ENCODE data around the gene FNDC1.

Gene FNDC1

GRCh38 chr6:159229651-159230051 is 60.5 kb downstream of the FNDC1 start:
- H3K27me3 ChIP-seq (ENCODE audit: control insufficient read depth in 1 of 2, insufficient read depth in 2 of 2, low read length in 2 of 2) = peaks cover 5 to 8% of the 10 kb centered on the region in 2 donors
- no peaks in the 10 kb centered on the region for H3K36me3 ChIP-seq (ENCODE audit: control insufficient read depth in 2 of 2, insufficient read depth in 2 of 2, low read length in 2 of 2)
- H3K4me3 ChIP-seq (ENCODE audit: low read length in 2 of 2) = no peak overlapping the region
- H3K9ac ChIP-seq (ENCODE audit: low read length in 2 of 2) = no peak overlapping the region
- H3K4me1 ChIP-seq (ENCODE audit: control insufficient read depth, insufficient read depth, low read length) = no peaks in the 10 kb centered on the region
- no peaks in the 10 kb centered on the region for H3K9me3 ChIP-seq (ENCODE audit: control insufficient read depth in 2 of 2, low read length in 2 of 2)
- H3K27ac ChIP-seq (ENCODE audit: low read length) = no peak overlapping the region

- Histone ChIP-seq H3K4me3 (ENCODE audit: low read length in 2 of 2) (no peak overlapping the region), H3K27me3 (ENCODE audit: control insufficient read depth in 1 of 2, insufficient read depth in 2 of 2, low read length in 2 of 2) (peaks cover 8 to 13% of the 10 kb centered on the region in 2 donors), H3K9me3 (ENCODE audit: control insufficient read depth in 2 of 2, low read length in 2 of 2) (no peaks in the 10 kb centered on the region), H3K4me1 (ENCODE audit: control insufficient read depth, insufficient read depth, low read length) (no peaks in the 10 kb centered on the region), H3K36me3 (ENCODE audit: control insufficient read depth in 2 of 2, insufficient read depth in 2 of 2, low read length in 2 of 2) (no peaks in the 10 kb centered on the region), H3K9ac (ENCODE audit: low read length in 2 of 2) (no peak overlapping the region), H3K27ac (ENCODE audit: low read length) (no peak overlapping the region)
Observed at GRCh38 chr6:159232106-159232645, 63.0 kb downstream of the FNDC1 start.

GRCh38 chr6:159232751-159233150 is 63.6 kb downstream of the FNDC1 start:
- H3K9ac ChIP-seq (ENCODE audit: low read length in 2 of 2) = no peak overlapping the region
- no peaks in the 10 kb centered on the region for H3K9me3 ChIP-seq (ENCODE audit: control insufficient read depth in 2 of 2, low read length in 2 of 2)
- H3K27me3 ChIP-seq (ENCODE audit: control insufficient read depth in 1 of 2, insufficient read depth in 2 of 2, low read length in 2 of 2) = peaks cover 8 to 14% of the 10 kb centered on the region in 2 donors
- no peaks in the 10 kb centered on the region for H3K36me3 ChIP-seq (ENCODE audit: control insufficient read depth in 2 of 2, insufficient read depth in 2 of 2, low read length in 2 of 2)
- no peaks in the 10 kb centered on the region for H3K4me1 ChIP-seq (ENCODE audit: control insufficient read depth, insufficient read depth, low read length)
- no peak overlapping the region for H3K27ac ChIP-seq (ENCODE audit: low read length)
- no peak overlapping the region for H3K4me3 ChIP-seq (ENCODE audit: low read length in 2 of 2)

GRCh38 chr6:159233365-159234101 is 64.3 kb downstream of the FNDC1 start:
- Histone ChIP-seq H3K36me3 (ENCODE audit: control insufficient read depth in 2 of 2, insufficient read depth in 2 of 2, low read length in 2 of 2) (no peaks in the 10 kb centered on the region), H3K4me1 (ENCODE audit: control insufficient read depth, insufficient read depth, low read length) (no peaks in the 10 kb centered on the region), H3K27ac (ENCODE audit: low read length) (no peak overlapping the region), H3K9ac (ENCODE audit: low read length in 2 of 2) (no peak overlapping the region), H3K27me3 (ENCODE audit: control insufficient read depth in 1 of 2, insufficient read depth in 2 of 2, low read length in 2 of 2) (peaks cover 8 to 14% of the 10 kb centered on the region in 2 donors), H3K9me3 (ENCODE audit: control insufficient read depth in 2 of 2, low read length in 2 of 2) (no peaks in the 10 kb centered on the region), H3K4me3 (ENCODE audit: low read length in 2 of 2) (no peak overlapping the region)

- Histone ChIP-seq H3K4me3 (ENCODE audit: low read length in 2 of 2) (no peak overlapping the region), H3K4me1 (ENCODE audit: control insufficient read depth, insufficient read depth, low read length) (no peaks in the 10 kb centered on the region), H3K27ac (ENCODE audit: low read length) (no peak overlapping the region), H3K9me3 (ENCODE audit: control insufficient read depth in 2 of 2, low read length in 2 of 2) (no peaks in the 10 kb centered on the region), H3K27me3 (ENCODE audit: control insufficient read depth in 1 of 2, insufficient read depth in 2 of 2, low read length in 2 of 2) (peaks cover 8 to 14% of the 10 kb centered on the region in 2 donors), H3K9ac (ENCODE audit: low read length in 2 of 2) (no peak overlapping the region), H3K36me3 (ENCODE audit: control insufficient read depth in 2 of 2, insufficient read depth in 2 of 2, low read length in 2 of 2) (no peaks in the 10 kb centered on the region)
Observed at GRCh38 chr6:159234102-159234553, 64.9 kb downstream of the FNDC1 start.

GRCh38 chr6:159238920-159239558 is 69.8 kb downstream of the FNDC1 start:
- Histone ChIP-seq H3K9ac (ENCODE audit: low read length in 2 of 2) (no peak overlapping the region), H3K36me3 (ENCODE audit: control insufficient read depth in 2 of 2, insufficient read depth in 2 of 2, low read length in 2 of 2) (no peaks in the 10 kb centered on the region), H3K9me3 (ENCODE audit: control insufficient read depth in 2 of 2, low read length in 2 of 2) (no peaks in the 10 kb centered on the region), H3K4me1 (ENCODE audit: control insufficient read depth, insufficient read depth, low read length) (no peaks in the 10 kb centered on the region), H3K4me3 (ENCODE audit: low read length in 2 of 2) (no peak overlapping the region), H3K27me3 (ENCODE audit: control insufficient read depth in 1 of 2, insufficient read depth in 2 of 2, low read length in 2 of 2) (peaks cover 6 to 12% of the 10 kb centered on the region in 2 donors), H3K27ac (ENCODE audit: low read length) (no peak overlapping the region)

- Histone ChIP-seq H3K4me3 (ENCODE audit: low read length in 2 of 2) (no peak overlapping the region), H3K27ac (ENCODE audit: low read length) (no peak overlapping the region), H3K9me3 (ENCODE audit: control insufficient read depth in 2 of 2, low read length in 2 of 2) (no peaks in the 10 kb centered on the region), H3K27me3 (ENCODE audit: control insufficient read depth in 1 of 2, insufficient read depth in 2 of 2, low read length in 2 of 2) (no peaks in the 10 kb centered on the region), H3K36me3 (ENCODE audit: control insufficient read depth in 2 of 2, insufficient read depth in 2 of 2, low read length in 2 of 2) (no peaks in the 10 kb centered on the region), H3K4me1 (ENCODE audit: control insufficient read depth, insufficient read depth, low read length) (peaks cover 5% of the 10 kb centered on the region), H3K9ac (ENCODE audit: low read length in 2 of 2) (no peak overlapping the region)
Observed at GRCh38 chr6:159249128-159249527, 79.9 kb downstream of the FNDC1 start.

- no peak overlapping the region for H3K9ac ChIP-seq (ENCODE audit: low read length in 2 of 2)
- no peaks in the 10 kb centered on the region for H3K27me3 ChIP-seq (ENCODE audit: control insufficient read depth in 1 of 2, insufficient read depth in 2 of 2, low read length in 2 of 2)
- H3K4me1 ChIP-seq (ENCODE audit: control insufficient read depth, insufficient read depth, low read length) = peaks cover 5% of the 10 kb centered on the region
- H3K27ac ChIP-seq (ENCODE audit: low read length) = no peak overlapping the region
- no peaks in the 10 kb centered on the region for H3K9me3 ChIP-seq (ENCODE audit: control insufficient read depth in 2 of 2, low read length in 2 of 2)
- H3K36me3 ChIP-seq (ENCODE audit: control insufficient read depth in 2 of 2, insufficient read depth in 2 of 2, low read length in 2 of 2) = no peaks in the 10 kb centered on the region
- no peak overlapping the region for H3K4me3 ChIP-seq (ENCODE audit: low read length in 2 of 2)
Observed at GRCh38 chr6:159249752-159250151, 80.6 kb downstream of the FNDC1 start.

GRCh38 chr6:159250633-159251032 is 81.4 kb downstream of the FNDC1 start:
- no peak overlapping the region for H3K27ac ChIP-seq (ENCODE audit: low read length)
- H3K9ac ChIP-seq (ENCODE audit: low read length in 2 of 2) = no peak overlapping the region
- H3K27me3 ChIP-seq (ENCODE audit: control insufficient read depth in 1 of 2, insufficient read depth in 2 of 2, low read length in 2 of 2) = no peaks in the 10 kb centered on the region
- H3K4me3 ChIP-seq (ENCODE audit: low read length in 2 of 2) = no peak overlapping the region
- no peaks in the 10 kb centered on the region for H3K9me3 ChIP-seq (ENCODE audit: control insufficient read depth in 2 of 2, low read length in 2 of 2)
- H3K4me1 ChIP-seq (ENCODE audit: control insufficient read depth, insufficient read depth, low read length) = peaks cover 5% of the 10 kb centered on the region
- no peaks in the 10 kb centered on the region for H3K36me3 ChIP-seq (ENCODE audit: control insufficient read depth in 2 of 2, insufficient read depth in 2 of 2, low read length in 2 of 2)

- no peak overlapping the region for H3K27ac ChIP-seq (ENCODE audit: low read length)
- peaks cover 5% of the 10 kb centered on the region for H3K4me1 ChIP-seq (ENCODE audit: control insufficient read depth, insufficient read depth, low read length)
- peak overlapping the region; percentile 61 to 71 for H3K4me3 ChIP-seq (ENCODE audit: low read length in 2 of 2)
- H3K9ac ChIP-seq (ENCODE audit: low read length in 2 of 2) = peak overlapping the region in 1 of 2 donors; percentile 5
- no peaks in the 10 kb centered on the region for H3K27me3 ChIP-seq (ENCODE audit: control insufficient read depth in 1 of 2, insufficient read depth in 2 of 2, low read length in 2 of 2)
- H3K36me3 ChIP-seq (ENCODE audit: control insufficient read depth in 2 of 2, insufficient read depth in 2 of 2, low read length in 2 of 2) = no peaks in the 10 kb centered on the region
- H3K9me3 ChIP-seq (ENCODE audit: control insufficient read depth in 2 of 2, low read length in 2 of 2) = no peaks in the 10 kb centered on the region
Observed at GRCh38 chr6:159252955-159253508, 83.8 kb downstream of the FNDC1 start.
